GM19452 (cell line): ENCODE results near the gene AAMP.
A peak's percentile ranks its signal among the peaks of the same experiment; 100 is the strongest.

Source experiments
- ATAC-seq: cut with Tn5 transposase; IDR thresholded peaks from one replicate; pipeline ENCODE4 v1.9.1; 2021; ENCODE audit not compliant: unreplicated experiment

Gene AAMP

DNA sequence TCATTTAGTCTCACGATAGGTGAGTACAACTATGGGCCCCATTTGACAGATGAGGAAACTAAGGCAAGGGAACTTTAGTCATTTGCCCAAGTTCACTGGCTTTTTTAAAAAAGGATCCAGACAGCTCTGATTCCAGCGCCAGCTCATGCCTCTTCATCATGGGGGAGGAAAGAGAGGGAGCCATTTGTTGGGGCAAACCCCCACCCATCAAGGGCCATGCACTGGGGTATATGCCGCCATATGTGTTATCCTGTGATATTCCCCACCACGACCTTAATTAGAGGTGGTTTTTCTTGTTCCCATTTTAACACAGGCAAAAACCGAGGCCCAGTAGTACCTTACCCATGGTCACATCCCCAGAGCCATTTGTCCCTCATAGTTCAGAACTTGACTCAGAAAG, 9.8 kb downstream of the AAMP start:
- ATAC-seq = no peak

DNA sequence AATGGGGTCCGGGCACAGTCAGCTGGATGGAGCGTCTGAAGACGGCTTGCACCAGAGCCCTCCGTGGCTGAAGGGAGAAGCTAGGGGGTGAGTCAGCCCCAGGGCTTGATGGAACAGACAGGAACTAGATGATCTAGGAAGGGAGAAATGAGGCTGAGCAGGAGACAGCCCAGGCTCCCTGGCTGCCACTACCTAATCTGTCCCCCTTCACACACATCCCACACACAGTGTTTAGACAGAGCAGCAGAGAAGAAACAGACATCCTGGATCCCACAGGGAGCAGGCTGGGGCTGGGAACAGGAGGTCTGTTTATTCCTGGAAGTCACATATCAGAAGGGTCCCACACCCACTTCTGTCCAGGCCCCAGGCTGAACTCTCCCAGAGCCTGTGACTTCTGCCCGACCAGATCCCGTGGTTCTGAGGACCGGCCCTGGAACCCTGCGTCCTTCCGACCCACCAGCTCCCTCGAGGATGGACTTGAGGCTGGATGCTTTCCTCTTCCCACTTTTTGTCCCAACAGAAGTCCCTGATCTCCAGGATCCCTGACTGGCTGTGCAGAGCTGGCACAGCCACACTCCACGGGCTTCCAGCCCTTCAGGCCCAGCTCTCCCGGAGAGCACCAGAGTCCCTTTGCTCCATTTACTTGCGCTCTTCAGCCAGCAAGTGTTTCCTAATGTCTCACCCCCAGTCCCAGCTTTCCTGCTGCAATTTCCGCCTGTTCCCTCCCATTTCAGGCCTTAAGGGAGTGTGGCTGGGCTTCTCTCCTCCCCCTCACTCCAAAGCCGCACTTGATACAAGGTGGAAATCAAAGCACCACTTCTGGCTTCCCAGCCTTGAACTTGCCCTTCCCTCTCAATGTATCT, 10.6 kb downstream of the AAMP start:
- ATAC-seq = no peak

DNA sequence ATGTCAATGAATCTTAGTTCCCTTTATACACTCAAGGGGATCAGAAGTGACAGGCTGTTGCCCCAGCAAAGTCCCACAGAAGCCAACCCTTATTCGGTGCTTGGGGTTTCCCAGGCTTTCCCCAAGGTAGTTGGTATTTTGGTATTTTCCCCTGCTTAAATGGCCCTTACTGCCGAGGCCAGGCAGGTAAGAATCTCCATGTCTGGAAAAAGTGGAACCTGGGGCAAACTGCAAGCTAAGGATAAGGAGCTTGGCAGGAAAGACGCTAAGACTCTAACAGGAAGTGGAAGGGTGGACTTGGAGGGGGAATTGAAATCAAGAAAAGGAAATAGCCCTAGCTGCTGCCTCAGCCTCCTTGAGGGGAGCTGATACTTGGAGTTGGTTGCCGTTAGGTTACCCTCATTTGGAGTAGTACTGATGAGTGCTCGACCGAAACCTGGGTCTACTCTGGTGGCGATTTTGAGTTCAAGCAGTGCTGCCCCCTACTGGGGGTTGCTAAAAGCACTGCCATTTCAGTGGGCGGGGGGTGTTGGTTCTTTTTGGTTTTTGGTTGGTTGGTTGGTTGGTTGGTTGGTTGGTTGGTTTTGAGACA, 12.5 kb downstream of the AAMP start:
- ATAC-seq = peak; percentile 83

DNA sequence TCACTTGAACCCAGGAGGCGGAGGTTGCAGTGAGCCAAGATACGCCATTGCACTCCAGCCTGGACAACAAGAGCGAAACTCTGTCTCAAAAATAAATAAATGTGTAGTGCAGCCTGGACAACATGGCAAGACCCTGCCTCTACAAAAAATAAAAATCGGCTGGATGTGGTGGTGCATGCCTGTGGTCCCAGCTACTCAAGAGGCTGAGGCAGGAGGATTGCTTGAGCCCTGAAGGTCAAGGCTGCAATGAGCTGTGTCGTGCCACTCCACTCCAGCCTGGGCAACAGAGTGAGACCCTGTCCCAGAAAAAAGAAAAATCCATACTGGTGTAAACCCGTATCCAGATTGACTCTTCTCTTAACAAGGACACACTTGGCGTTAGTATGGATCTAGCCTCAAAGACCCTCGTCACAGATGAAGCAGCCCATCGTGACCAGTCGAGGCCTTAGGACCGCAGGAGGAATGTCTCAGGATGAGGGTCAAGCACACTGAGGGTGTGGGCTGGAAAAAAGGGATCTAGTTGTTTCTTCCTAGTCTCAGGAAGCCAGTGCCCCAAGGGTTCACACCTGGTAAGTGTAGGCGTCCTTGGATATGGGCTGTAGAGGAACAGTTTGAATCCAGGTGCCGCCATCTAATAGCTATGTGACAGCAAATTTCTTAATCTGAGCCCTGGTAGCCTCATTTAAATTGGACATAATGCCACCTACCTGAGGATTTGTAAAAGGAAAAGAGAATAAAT, 13.2 kb downstream of the AAMP start:
- ATAC-seq = peak; percentile 4

- no peak for ATAC-seq
Measured at GRCh38 chr2:218255446-218255845, 14.5 kb downstream of the AAMP start.

- ATAC-seq = no peak
Measured at GRCh38 chr2:218253232-218253625, 16.7 kb downstream of the AAMP start.

DNA sequence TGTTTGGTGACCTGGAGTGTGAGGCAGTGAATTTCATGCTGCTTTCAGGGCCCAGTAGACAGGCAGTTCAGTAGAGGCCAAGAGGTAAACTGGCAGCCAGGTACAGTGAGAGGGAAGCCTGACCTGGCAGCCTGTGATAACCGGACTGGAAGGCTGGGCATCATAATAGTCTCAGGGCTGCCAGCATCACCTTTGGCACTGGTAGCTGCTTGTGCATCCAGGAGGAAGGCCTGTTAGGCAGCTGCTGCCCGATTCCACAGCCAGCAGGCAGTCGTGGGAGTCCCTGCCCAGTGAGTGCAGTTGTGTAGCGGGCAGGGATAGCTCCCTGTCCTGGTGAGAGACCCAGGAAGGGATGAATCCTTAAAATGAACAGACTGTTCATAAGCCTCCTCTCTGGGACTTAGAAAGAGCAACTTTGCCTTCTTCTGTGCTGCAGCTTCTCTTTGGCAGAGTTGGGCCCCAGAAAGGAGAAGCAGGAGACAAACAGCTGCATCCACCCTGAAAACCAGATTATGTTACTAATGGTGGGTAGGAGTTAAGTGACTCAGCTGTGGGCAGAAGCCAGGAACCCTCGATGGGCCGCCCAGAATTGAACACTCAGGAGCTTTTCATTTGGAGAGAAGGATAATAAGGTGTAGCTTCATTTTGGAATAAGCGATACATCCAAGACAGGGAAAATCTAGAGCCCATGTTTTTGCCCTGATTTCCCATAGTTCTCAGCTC, 17.3 kb downstream of the AAMP start:
- ATAC-seq = no peak

GRCh38 chr2:218249691-218250090, 20.2 kb downstream of the AAMP start:
- no peak for ATAC-seq

DNA sequence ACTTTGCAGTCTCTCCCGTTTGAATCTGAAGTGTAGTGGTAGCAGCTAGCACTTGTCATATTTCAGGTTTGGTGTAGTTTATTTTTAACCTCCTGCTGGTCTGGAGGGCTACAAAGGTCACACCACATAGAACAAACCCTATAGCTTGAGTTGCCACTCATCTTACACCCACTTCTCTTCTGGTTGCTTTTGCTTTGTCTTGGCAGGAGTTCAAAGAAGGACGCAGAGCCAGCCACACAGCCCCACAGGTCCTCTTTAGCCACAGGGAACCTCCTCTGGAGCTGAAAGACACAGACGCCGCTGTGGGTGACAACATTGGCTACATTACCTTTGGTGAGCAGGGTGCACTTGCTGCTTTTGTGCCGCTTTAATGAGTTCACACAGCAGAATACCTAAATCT, 24.7 kb downstream of the AAMP start:
- no peak for ATAC-seq

- no peak for ATAC-seq
Measured at GRCh38 chr2:218244665-218245064, 25.3 kb downstream of the AAMP start.

- no peak for ATAC-seq
Measured at GRCh38 chr2:218244204-218244603, 25.7 kb downstream of the AAMP start.

DNA sequence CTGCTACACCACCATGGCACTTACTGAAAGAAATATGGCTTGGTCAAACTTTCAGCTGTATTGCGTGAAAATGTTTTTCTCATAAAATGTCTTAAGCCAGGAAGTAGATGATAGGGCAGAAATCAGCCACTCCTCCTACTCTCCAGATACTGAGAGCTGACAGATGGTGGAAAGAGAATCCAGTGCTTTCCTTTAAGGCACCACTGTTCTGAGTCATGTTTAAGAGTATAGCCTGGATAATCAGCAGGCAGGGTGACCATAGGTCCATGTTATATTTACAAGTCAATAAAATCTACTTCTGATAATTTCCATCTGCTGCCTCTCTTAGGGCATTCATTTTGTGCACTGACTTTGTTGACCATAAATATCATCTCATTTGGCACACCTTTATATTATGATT, 31.1 kb downstream of the AAMP start:
- no peak for ATAC-seq

DNA sequence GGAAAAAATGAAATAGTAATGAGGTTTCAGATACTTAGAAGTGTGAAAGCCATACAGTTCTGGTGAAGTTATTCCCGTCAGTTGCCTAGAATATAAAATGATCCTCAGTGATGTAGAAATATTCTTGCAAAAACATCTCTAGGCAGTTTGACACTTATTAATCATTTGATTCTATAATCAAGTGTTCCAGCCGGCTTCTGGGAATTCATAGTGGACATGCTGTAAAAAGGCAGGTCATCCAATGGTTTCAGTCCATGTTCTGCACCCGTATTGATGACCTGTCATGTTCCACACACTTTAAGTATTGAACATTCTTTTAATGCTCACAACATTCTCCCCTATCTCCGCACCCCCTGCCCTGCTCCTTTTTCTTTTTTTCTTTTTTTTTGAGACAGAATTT, 33.1 kb downstream of the AAMP start:
- no peak for ATAC-seq

DNA sequence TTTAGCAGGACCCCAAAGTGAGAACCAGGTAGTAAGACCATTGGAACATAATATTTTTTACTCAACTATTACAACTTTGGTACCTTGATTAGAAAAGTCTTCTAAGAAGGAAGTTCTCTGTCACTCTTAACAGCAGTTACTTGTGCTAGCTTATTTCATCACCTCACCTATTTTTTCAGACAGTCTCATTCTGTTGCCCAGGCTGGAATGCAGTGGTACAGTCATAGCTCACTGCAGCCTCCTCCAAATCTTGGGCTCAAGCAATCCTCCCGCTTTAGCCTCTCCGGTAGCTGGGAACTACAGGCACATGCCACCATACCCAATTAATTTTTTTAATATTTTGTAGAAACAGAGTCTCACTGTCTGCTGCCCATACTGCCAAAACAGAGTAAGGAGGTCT, 34.9 kb downstream of the AAMP start:
- ATAC-seq = no peak

DNA sequence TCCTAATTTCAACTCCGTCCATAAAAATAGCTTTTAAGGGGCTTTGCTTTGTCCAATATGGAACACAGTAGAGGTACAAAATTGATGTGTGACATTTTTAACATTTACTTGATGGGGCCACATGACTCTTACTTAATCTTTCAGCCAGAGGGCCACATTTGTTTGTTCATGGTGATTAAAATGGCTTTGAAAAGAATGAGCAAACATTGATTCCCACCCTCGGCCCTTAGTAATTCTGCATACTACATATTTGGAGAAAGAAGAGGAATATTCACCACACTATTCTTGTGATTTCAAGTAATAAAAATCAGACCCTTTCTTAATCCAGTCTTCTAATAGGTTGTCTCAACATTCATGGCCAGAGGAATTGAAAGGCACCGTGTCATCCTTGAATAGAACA, 35.4 kb downstream of the AAMP start:
- no peak for ATAC-seq

DNA sequence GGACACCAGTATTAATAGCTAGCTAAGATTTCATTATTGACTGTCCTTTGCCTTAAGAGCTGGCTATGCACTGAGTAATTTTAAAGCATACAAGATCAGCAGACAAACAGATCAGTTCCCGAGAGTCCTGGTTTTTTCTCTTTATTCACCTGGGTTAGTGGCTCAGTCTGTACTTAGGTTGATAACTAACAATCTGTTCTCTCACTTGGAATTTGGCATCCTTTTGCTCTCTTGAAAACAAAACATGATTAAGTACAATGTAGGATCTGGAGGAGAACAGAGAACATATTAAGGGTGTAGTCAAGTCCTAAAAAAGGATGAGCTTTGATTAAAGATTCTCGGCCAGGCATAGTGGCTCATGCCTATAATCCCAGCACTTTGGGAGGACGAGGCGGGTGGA, 36.4 kb downstream of the AAMP start:
- ATAC-seq = no peak

- ATAC-seq = peak; percentile 71
Measured at GRCh38 chr2:218230882-218231281, 39.1 kb downstream of the AAMP start.

DNA sequence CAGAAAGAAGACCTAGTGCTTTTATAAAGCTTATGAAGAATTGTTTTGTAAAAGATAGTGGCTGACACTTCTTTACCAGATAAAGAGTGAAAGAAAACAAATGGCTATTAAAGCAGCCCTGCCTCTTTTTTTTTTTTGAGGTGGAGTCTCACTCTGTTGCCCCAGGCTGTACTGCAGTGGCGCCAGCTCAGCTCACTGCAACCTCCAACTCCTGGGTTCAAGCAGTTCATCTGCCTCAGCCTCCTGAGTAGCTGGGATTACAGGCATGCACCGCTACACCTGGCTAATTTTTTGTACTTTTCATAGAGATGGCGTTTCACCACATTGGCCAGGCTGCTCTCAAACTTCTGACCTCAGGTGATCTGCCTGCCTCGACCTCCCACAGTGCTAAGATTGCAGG, 40.1 kb downstream of the AAMP start:
- no peak for ATAC-seq

DNA sequence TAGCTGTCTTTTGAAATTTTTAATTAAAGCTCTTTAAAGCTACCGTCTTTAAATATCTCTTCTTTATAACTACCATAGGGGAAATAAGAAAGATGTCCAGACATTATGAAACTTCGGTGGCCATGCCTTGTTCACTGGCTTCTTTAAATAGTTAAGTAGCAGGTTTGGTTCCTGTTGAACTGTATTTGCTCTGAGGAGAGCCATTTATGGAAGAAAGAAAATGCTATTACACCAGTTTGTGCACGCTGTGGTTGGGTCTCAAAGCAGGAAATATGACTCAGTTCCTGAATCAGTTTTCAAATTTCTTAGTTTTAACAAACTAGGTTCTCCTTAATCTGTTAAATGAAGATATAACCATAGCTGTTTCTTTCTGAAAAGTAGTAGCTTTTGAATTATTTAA, 40.7 kb downstream of the AAMP start:
- ATAC-seq = peak; percentile 76

GRCh38 chr2:218228366-218229090, 41.4 kb downstream of the AAMP start:
- ATAC-seq = no peak

- no peak for ATAC-seq
Measured at GRCh38 chr2:218226903-218227302, 43.0 kb downstream of the AAMP start.
